T47D (cell line): ENCODE data around the gene GATAD2A.
"Not testable (repeated sequence)": the region's sequence is repeated elsewhere in the genome, so short reads cannot be mapped to it uniquely, and the experiment has no call there.

Source experiments
- DNase-seq, 2 experiments: peaks; one replicate each; pipeline versions ENCODE4 v3.0.0 to v3.0.0-alpha.2; 2011 to 2012; ENCODE audit warnings: low read depth in 1 of 2, low spot score in 1 of 2
- JUND ChIP-seq: IDR thresholded peaks from 2 replicates; pipeline ENCODE4 v1.6.1; 2012; ENCODE audit warnings: low read depth
- in situ Hi-C: cut with HindIII; loops from 2 replicates; pipeline ENCODE4 v1.10.0; 2016; ENCODE audit warnings: low sequenced_read_pairs, low pct_unique_long_range_greater_than_20kb

GATAD2A gene

GRCh38 chr19:19447536-19448237, 42.2 kb downstream of the GATAD2A start:
- no peak for TF ChIP-seq JUND
- in situ Hi-C loops: no loop called here
- DNase-seq: no peak

- DNase-seq: no peak
- in situ Hi-C loops: no loop called here
- TF ChIP-seq JUND: no peak
Measured at GRCh38 chr19:19448238-19448544, 42.7 kb downstream of the GATAD2A start.

GRCh38 chr19:19451429-19452242, 46.2 kb downstream of the GATAD2A start:
- no peak for TF ChIP-seq JUND
- no peak for DNase-seq
- in situ Hi-C loops: no loop called here

DNA sequence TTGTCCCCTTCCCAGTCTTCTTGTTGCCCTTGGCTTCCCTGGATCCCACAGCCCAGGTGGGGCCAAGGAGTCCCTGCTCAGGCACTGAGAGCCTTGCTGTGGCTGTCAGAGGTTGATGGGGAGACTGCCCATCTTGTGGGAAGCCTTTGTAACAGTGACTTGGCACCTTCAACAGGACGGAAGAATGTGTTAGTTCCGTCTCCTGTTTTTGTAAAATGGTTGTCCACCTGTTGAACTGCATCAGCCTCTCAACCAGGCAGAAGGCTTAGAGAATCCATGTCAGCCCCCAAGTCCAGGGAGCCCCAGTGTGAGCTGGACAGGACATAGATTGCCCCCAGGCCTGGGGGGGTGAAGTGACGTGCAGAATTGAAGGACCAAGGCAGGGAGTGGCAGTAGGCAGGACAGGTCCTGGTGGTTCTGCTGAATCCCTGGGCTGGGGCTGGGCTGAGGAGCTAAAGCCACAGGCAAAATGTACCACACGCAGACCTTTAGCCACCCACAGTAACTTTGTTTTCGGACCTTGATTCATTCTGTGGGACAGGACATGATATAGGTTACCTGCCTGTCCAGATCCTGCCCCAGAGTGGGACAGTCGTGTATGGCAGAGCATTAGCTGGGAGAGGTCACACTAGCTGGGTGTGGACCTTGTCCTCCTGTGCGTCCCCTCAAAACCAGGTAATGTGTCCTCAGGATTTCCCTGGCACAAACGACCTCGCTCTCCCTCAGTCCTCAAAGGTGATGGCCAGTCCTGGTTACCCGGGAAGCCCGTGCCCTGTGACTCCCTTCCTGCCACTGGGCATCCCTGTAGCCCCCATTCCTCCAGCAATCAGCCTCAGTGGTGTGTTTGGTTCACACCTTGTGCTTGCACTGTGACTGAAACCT, 47.0 kb downstream of the GATAD2A start:
- no peak for DNase-seq
- TF ChIP-seq JUND: no peak
- in situ Hi-C loops: no loop called here

- in situ Hi-C loops: no loop called here
- no peak for DNase-seq
- no peak for TF ChIP-seq JUND
Measured at GRCh38 chr19:19453125-19453454, 47.6 kb downstream of the GATAD2A start.

DNA sequence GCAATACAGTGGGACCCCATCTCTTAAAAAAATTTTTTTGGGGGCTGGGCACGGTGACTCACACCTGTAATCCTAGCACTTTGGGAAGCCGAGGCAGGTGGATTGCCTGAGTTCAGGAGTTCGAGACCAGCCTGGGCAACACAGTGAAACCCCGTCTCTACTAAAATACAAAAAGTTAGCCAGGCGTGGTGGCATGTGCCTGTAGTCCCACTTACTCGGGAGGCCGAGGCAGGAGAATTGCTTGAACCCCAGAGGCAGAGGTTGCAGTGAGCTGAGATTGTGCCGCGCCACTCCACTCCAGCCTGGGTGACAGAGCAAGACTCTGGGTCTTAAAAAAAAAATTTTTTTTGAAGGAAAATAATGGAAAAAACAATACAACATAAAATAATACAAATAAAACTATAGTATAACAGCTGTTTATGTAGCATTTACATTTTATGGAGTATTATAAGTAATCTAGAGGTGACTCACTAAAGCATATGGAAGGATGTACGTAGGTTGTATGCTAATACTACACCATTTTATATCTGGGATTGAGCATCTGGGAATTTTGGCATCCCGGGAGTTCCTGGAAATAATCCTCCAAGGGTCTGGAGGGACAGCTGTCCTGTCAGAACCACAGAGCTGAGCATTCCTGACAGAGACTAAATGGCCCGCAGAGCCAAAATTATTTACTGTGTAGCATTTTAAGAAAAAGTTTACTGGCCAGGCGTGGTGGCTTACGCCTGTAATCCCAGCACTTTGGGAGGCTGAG, 49.9 kb downstream of the GATAD2A start:
- in situ Hi-C loops, DNase-seq: not testable (repeated sequence)

DNA sequence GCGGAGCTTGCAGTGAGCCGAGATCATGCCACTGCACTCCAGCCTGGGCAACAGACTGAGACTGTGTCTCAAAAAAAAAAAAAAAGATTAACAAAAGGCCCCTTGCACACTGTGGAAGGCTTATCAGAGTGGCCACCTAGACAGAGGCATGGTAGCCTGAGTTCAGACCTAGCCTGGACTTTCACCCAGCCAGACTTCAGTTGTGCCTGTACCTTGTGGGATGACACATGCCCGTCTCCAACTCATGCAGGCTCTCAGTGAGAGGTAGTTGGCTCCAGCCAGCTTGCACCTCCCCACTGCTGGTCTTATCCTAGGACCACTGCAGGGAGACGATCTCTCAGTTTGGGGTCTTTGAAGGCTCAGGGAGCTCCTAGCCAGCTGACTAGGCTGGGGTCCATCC, 52.2 kb downstream of the GATAD2A start:
- in situ Hi-C loops: no loop called here
- no peak for DNase-seq
- no peak for TF ChIP-seq JUND

- in situ Hi-C loops: no loop called here
- DNase-seq: no peak
- no peak for TF ChIP-seq JUND
Measured at GRCh38 chr19:19458110-19458816, 52.8 kb downstream of the GATAD2A start.

DNA sequence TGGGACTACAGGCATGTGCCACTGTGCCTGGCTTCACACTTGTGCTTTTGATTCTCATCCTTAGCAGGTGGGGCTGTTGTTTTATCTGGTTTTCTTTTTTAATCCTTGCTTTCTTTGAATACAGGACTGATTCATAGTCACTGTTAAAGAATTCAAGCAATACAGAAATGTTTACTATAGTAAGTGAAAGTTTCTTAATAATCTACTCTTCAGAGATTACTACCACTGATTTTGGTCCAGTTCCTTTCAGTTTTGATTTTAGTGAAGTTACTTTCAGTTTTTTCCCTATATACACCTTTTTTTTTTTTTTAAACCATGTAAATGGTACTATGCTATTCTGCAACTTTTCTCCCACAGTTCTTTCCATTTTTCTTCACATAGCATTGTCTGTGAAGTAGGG, 53.6 kb downstream of the GATAD2A start:
- no peak for TF ChIP-seq JUND
- DNase-seq: no peak
- in situ Hi-C loops: no loop called here

GRCh38 chr19:19459707-19460251, 54.3 kb downstream of the GATAD2A start:
- DNase-seq: no peak
- in situ Hi-C loops: no loop called here
- no peak for TF ChIP-seq JUND

GRCh38 chr19:19460258-19460731, 54.8 kb downstream of the GATAD2A start:
- no peak for DNase-seq
- TF ChIP-seq JUND: no peak
- in situ Hi-C loops: no loop called here
